NT2/D1 (cell line): ENCODE data around the gene TOM1L1.

Experiments used
- DNase-seq: peaks from one replicate; pipeline ENCODE4 v3.0.0-alpha.2; 2011; ENCODE audit warnings: low read depth, low spot score
- H3K27me3 ChIP-seq: 2 replicates; pipeline ENCODE4 v1.6.0; 2011; ENCODE audit warnings: mild to moderate bottlenecking; ENCODE audit not compliant: insufficient read length, insufficient read depth
- H3K36me3 ChIP-seq: 2 replicates; pipeline ENCODE4 v1.6.1; 2011; ENCODE audit warnings: mild to moderate bottlenecking, low read length, mixed read lengths; ENCODE audit not compliant: insufficient read depth, insufficient read length
- H3K4me1 ChIP-seq: 2 replicates; pipeline ENCODE4 v1.5.1; 2011; ENCODE audit not compliant: insufficient read depth, insufficient read length
- H3K4me3 ChIP-seq: 2 replicates; pipeline ENCODE4 v1.5.1; 2011; ENCODE audit warnings: low read depth; ENCODE audit not compliant: insufficient read length
- H3K9ac ChIP-seq: 2 replicates; pipeline ENCODE4 v1.6.0; 2011; ENCODE audit warnings: low read depth; ENCODE audit not compliant: insufficient read length
- H3K9me3 ChIP-seq: 2 replicates; pipeline ENCODE4 v1.5.1; 2011; ENCODE audit warnings: mild to moderate bottlenecking, low read length; ENCODE audit not compliant: insufficient read depth
- SUZ12 ChIP-seq: IDR thresholded peaks from 2 replicates; pipeline ENCODE4 v1.6.1; 2011; ENCODE audit not compliant: insufficient read length, insufficient read depth; ENCODE audit errors: extremely low read depth
- YY1 ChIP-seq: IDR thresholded peaks from 2 replicates; pipeline ENCODE4 v1.6.1; 2011; ENCODE audit not compliant: insufficient read length, insufficient read depth
- ZNF274 ChIP-seq: IDR thresholded peaks from 2 replicates; pipeline ENCODE4 v1.6.1; 2011; ENCODE audit warnings: mild to moderate bottlenecking, low read depth, low read length

Gene TOM1L1

DNA sequence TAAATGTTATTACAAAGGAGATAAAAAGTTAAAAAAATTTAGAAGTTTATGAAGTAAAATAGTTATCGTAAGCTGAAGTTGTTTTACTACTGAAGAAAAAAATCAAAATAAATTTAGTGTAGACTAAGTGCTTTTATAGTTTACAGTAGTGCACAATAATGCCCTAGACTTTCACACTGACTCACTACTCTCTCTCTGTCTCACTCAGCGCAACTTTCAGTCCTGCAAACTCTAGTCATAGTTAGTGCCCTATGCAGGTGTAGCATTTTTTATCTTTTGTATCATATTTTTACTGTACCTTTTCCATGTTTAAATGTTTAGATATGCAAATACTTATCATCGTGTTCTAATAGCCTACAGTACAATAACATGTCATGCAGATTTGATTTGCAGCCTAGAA is 17.7 kb upstream of the TOM1L1 start:
- no peak for DNase-seq
- Histone ChIP-seq H3K36me3 (no peaks in the 10 kb centered on the region), H3K9ac (no peak overlapping the region), H3K27me3 (no peaks in the 10 kb centered on the region), H3K4me3 (no peak overlapping the region), H3K4me1 (no peaks in the 10 kb centered on the region), H3K9me3 (peaks cover 8% of the 10 kb centered on the region; the same call in 1 of the 2 replicates)
- no peak for TF ChIP-seq SUZ12
- no peak for TF ChIP-seq ZNF274
- no peak for TF ChIP-seq YY1

DNA sequence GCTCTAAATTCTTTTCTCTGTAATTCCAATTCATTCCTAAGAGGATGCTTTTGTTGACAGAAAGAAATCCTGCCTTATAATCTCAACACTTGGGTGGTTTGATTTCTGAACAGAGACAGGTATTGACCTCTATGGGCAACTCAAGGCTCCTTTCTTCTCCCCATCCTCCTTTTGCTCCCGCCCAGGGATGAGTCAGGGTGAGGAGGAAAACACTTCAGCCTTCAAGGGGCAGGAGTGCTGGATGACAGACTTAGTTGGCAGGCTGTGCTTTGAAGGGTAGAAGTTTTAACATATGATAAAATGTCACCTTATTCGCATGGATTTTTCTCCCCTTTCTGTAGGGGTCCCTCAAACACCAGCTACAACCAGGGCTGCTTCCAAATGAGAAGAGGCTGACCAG is 16.7 kb upstream of the TOM1L1 start:
- Histone ChIP-seq H3K4me3 (no peak overlapping the region), H3K9me3 (no peaks in the 10 kb centered on the region), H3K27me3 (no peaks in the 10 kb centered on the region), H3K4me1 (no peaks in the 10 kb centered on the region), H3K36me3 (no peaks in the 10 kb centered on the region), H3K9ac (no peak overlapping the region)
- no peak for DNase-seq
- TF ChIP-seq YY1 (no peak), SUZ12 (no peak), ZNF274 (no peak)

DNA sequence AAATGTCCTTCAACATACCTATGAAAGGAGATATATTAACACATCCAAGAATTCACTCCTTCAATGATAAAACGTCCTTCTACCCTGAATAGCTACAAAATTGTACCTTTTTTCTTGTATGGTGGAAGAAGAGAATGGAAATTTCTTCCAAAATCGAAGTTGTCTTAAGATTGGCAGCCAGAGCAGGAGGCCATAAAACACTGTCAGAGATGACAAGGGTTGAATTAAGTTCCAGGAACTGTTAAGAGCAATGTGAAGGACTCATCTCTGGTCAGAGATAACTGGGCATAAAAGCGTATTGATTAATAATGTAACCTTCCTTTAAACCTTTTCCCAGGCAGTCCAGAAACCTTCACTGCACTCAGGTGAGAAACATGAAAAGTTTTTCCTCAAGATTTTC is 12.9 kb upstream of the TOM1L1 start:
- Histone ChIP-seq H3K9ac (no peak overlapping the region), H3K9me3 (no peaks in the 10 kb centered on the region), H3K27me3 (no peaks in the 10 kb centered on the region), H3K4me1 (no peaks in the 10 kb centered on the region), H3K36me3 (no peaks in the 10 kb centered on the region), H3K4me3 (no peak overlapping the region)
- TF ChIP-seq SUZ12 (no peak), YY1 (no peak), ZNF274 (no peak)
- no peak for DNase-seq

DNA sequence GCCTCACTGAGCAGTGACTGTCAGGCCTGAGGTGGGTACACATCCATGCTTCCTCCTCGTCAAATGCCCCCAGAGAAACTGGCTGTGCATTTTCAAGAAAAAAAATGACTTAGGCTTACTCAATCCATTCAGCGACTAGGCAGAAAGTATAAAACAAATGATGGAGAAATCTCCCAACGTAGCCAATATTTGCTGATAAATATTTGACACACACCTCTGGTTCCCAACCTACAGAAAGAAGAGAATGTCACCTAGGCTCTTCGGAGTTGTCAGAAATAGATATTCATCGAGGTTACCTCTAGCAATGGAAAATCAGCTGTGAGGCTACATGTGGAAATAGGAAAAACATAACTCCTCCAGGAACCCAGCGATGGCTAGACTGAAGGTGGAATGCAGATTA is 12.4 kb upstream of the TOM1L1 start:
- TF ChIP-seq YY1: no peak
- no peak for TF ChIP-seq ZNF274
- TF ChIP-seq SUZ12: no peak
- Histone ChIP-seq H3K4me1 (no peaks in the 10 kb centered on the region), H3K27me3 (no peaks in the 10 kb centered on the region), H3K9ac (no peak overlapping the region), H3K36me3 (no peaks in the 10 kb centered on the region), H3K4me3 (no peak overlapping the region), H3K9me3 (no peaks in the 10 kb centered on the region)
- DNase-seq: no peak

DNA sequence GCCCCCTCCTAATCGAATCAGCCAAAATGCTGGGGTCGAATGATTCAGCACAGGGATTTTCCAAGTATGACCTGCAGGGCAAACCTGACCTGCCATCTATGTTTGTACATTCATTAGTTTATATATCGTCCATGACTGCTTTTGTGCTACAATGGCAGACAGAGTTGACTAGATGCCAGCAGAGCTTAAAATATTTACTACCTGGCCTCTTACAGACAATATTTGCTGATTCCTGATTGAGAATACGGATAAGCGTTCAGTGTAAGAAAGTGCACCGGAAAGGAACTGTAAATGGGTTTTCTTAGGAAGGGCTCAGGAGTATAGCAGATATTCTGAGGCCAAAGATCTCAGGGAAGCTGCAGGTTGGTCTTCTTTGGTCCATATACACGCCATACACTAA is 11.7 kb upstream of the TOM1L1 start:
- TF ChIP-seq YY1: no peak
- TF ChIP-seq SUZ12: no peak
- no peak for TF ChIP-seq ZNF274
- no peaks in the 10 kb centered on the region for H3K4me1 ChIP-seq
- H3K9ac ChIP-seq: no peak overlapping the region
- H3K9me3 ChIP-seq: no peaks in the 10 kb centered on the region
- no peaks in the 10 kb centered on the region for H3K36me3 ChIP-seq
- H3K27me3 ChIP-seq: no peaks in the 10 kb centered on the region
- H3K4me3 ChIP-seq: no peak overlapping the region
- no peak for DNase-seq

DNA sequence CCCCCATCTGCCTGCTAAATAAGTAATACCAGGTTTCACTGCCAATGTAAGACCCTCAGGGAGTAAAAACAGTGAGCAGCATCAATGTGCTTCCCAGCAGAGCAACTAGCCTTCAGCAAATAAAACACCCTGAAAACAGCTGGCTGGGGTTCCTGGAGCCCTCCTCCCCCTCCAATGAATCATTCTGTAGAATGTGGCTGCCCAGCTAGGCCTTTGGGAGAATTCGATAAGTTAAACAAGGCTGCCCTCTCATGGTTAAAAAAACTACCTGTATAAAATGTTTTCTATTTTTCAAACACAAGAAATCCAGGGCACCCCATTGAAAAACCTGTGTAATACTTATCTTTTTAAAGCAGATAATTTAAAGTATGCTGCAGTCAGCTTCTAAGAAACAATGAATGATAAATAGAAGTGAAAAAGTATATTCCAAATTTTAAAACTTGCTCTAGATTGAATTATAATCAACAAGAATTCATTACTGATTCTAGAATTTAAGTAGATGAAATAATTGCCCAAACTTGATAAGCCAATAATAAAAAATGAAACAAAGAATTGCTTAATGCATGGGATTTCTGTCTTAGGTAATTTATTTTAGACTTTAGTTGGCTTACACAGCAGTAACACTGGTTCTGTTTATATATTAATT is 9.4 kb upstream of the TOM1L1 start:
- TF ChIP-seq SUZ12 (no peak), YY1 (no peak)
- H3K4me1 ChIP-seq: no peaks in the 10 kb centered on the region
- no peaks in the 10 kb centered on the region for H3K27me3 ChIP-seq
- no peak overlapping the region for H3K4me3 ChIP-seq
- no peak overlapping the region for H3K9ac ChIP-seq
- H3K9me3 ChIP-seq: no peaks in the 10 kb centered on the region
- DNase-seq: no peak
- no peaks in the 10 kb centered on the region for H3K36me3 ChIP-seq

DNA sequence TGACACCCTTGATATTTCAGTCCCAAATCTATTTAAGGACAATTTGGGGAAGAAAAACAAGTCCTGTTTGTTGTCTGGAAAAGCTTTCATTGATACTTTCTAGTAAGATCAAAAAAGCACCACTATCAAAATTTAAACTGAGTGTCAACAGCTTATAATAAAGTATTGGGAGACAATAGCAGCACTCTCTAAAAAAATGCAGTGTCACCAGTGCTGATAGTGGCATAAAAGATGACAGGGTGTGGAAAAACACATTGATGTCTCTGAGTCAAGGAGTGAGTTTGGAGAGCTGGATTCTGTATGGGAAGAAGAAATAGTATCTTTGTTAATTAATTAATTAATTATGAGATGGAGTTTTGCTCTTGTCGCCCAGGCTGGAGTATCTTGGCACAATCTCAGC is 8.3 kb upstream of the TOM1L1 start:
- no peak for TF ChIP-seq YY1
- no peak for TF ChIP-seq ZNF274
- TF ChIP-seq SUZ12: no peak
- no peaks in the 10 kb centered on the region for H3K9me3 ChIP-seq
- no peaks in the 10 kb centered on the region for H3K36me3 ChIP-seq
- no peaks in the 10 kb centered on the region for H3K4me1 ChIP-seq
- no peak overlapping the region for H3K4me3 ChIP-seq
- H3K27me3 ChIP-seq: no peaks in the 10 kb centered on the region
- DNase-seq: no peak
- H3K9ac ChIP-seq: no peak overlapping the region

DNA sequence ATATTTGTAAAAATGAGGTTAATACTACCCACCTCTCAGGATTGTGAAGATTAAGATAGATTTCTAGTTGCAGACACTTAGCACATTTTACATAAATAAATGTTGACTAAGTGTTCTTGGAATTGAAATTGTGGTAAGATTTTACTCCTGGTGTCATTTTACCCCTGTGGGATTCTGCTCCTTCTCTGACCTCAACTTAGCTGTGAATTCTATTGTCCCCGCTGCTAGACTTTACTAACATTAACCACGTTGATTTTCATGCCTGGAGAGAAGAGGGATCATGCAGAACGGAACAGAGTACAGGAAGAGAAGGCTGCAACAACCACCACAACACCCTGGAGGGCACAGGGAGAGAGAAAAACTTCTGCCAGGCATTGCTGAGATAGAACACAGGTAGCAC is 2.1 kb upstream of the TOM1L1 start:
- TF ChIP-seq YY1 (no peak), SUZ12 (no peak), ZNF274 (no peak)
- H3K9me3 ChIP-seq: no peaks in the 10 kb centered on the region
- H3K9ac ChIP-seq: no peak overlapping the region
- H3K36me3 ChIP-seq: no peaks in the 10 kb centered on the region
- no peak overlapping the region for H3K4me3 ChIP-seq
- no peaks in the 10 kb centered on the region for H3K27me3 ChIP-seq
- H3K4me1 ChIP-seq: peaks cover 4% of the 10 kb centered on the region
- no peak for DNase-seq
